IMR-90 (cell line): Measurements from ENCODE around the gene SRPRA. TPM values are rescaled to one million over a fixed set of nuclear protein-coding genes. Genes with fewer than 3 reads are reported as not detected.
"Not testable (repeated sequence)": the region's sequence is repeated elsewhere in the genome, so short reads cannot be mapped to it uniquely, and the experiment has no call there.

ENCODE experiments used
- ATAC-seq: fragments of 200-7000 bp; cut with Tn5 transposase; 2 replicates; pipeline ENCODE4 v1.9.1; 2020; ENCODE audit warnings: low read depth, mild to moderate bottlenecking, moderate library complexity
- BruUV-seq: library from RNA; stranded (reverse); fragments of 400-500 nt; replicated peaks from 2 replicates; lab custom pipeline; 2021; lab: Mats Ljungman, UMichigan
- CTCF ChIA-PET: fragments of 300-600 bp; formaldehyde crosslinking; extraction: SDS; loops from one replicate; lab custom pipeline; 2021; ENCODE audit warnings: antibody characterized with exemption; lab: Yijun Ruan, JAX
- POLR2A ChIA-PET: fragments of 300-600 bp; sonication (Branson Sonifier 250); formaldehyde crosslinking; loops from one replicate; lab custom pipeline; 2022; ENCODE audit warnings: antibody characterized with exemption; ENCODE audit not compliant: unreplicated experiment; lab: Charles Lee
- DNase-seq: peaks from one replicate; pipeline ENCODE4 v3.0.0; 2013
- H2AFZ ChIP-seq: replicated peaks from 2 replicates; pipeline ENCODE3; 2013; ENCODE audit warnings: low read length, mild to moderate bottlenecking; ENCODE audit not compliant: poor library complexity
- H2AK5ac ChIP-seq: 2 replicates; pipeline ENCODE4 v1.6.1; 2013; ENCODE audit warnings: low read depth, low read length, inconsistent platforms
- H2AK9ac ChIP-seq: replicated peaks from 2 replicates; pipeline ENCODE3; 2013; ENCODE audit warnings: mild to moderate bottlenecking, low read depth, low read length, moderate library complexity; ENCODE audit not compliant: poor library complexity
- H2BK120ac ChIP-seq: 2 replicates; pipeline ENCODE4 v1.6.1; 2013; ENCODE audit warnings: low read depth, low read length, inconsistent platforms
- H2BK15ac ChIP-seq: 3 replicates; pipeline ENCODE4 v1.6.1; 2013; ENCODE audit warnings: low read depth, low read length, inconsistent platforms
- H2BK20ac ChIP-seq: 2 replicates; pipeline ENCODE4 v1.6.1; 2013; ENCODE audit warnings: low read depth, mild to moderate bottlenecking, inconsistent platforms, low read length, moderate library complexity
- H2BK5ac ChIP-seq: 2 replicates; pipeline ENCODE4 v1.6.1; 2013; ENCODE audit warnings: mild to moderate bottlenecking, low read depth, low read length, inconsistent platforms; ENCODE audit not compliant: poor library complexity, severe bottlenecking
- H3K14ac ChIP-seq: replicated peaks from 2 replicates; pipeline ENCODE4 v1.6.1; 2013; ENCODE audit warnings: low read depth, low read length, inconsistent platforms
- H3K18ac ChIP-seq: 2 replicates; pipeline ENCODE4 v1.6.1; 2013; ENCODE audit warnings: low read depth, low read length, control low read depth
- H3K23ac ChIP-seq: 2 replicates; pipeline ENCODE4 v1.6.1; 2013; ENCODE audit warnings: low read depth, low read length, inconsistent platforms
- H3K27ac ChIP-seq: 2 replicates; pipeline ENCODE4 v1.5.1; 2013; ENCODE audit warnings: mild to moderate bottlenecking, control low read depth, low read length; ENCODE audit not compliant: insufficient read depth
- H3K27me3 ChIP-seq: 2 replicates; pipeline ENCODE4 v1.6.1; 2013; ENCODE audit warnings: low read length; ENCODE audit not compliant: control insufficient read depth, insufficient read depth
- H3K36me3 ChIP-seq: 2 replicates; pipeline ENCODE4 v1.6.1; 2013; ENCODE audit warnings: low read length, mixed read lengths; ENCODE audit not compliant: control insufficient read depth, insufficient read depth
- H3K4ac ChIP-seq: 2 replicates; pipeline ENCODE4 v1.6.1; 2013; ENCODE audit warnings: low read depth, low read length, inconsistent platforms
- H3K4me1 ChIP-seq: 2 replicates; pipeline ENCODE4 v1.6.1; 2013; ENCODE audit warnings: low read length, mixed read lengths; ENCODE audit not compliant: control insufficient read depth, insufficient read depth
- H3K4me2 ChIP-seq: 2 replicates; pipeline ENCODE4 v1.6.1; 2013; ENCODE audit warnings: low read depth, mild to moderate bottlenecking, control low read depth, low read length, moderate library complexity
- H3K4me3 ChIP-seq: 2 replicates; pipeline ENCODE4 v1.5.1; 2013; ENCODE audit warnings: low read depth, mild to moderate bottlenecking, control low read depth, low read length, moderate library complexity; ENCODE audit not compliant: insufficient read depth
- H3K56ac ChIP-seq: 2 replicates; pipeline ENCODE4 v1.6.1; 2013; ENCODE audit warnings: low read length, inconsistent platforms; ENCODE audit not compliant: insufficient read depth; ENCODE audit errors: extremely low read depth
- H3K79me1 ChIP-seq, 2 experiments: 2 replicates each; pipeline ENCODE4 v1.6.1; 2013; ENCODE audit warnings: low read length in 2 of 2, inconsistent platforms in 1 of 2, low read depth in 1 of 2
- H3K9ac ChIP-seq: 2 replicates; pipeline ENCODE4 v1.6.1; 2013; ENCODE audit warnings: low read depth, low read length, control low read depth
- H3K9me1 ChIP-seq: 2 replicates; pipeline ENCODE4 v1.6.1; 2013; ENCODE audit warnings: low read length, inconsistent platforms; ENCODE audit not compliant: insufficient read depth
- H3K9me3 ChIP-seq: 2 replicates; pipeline ENCODE4 v1.6.1; 2013; ENCODE audit warnings: low read length; ENCODE audit not compliant: control insufficient read depth, insufficient read depth
- H4K20me1 ChIP-seq: 2 replicates; pipeline ENCODE4 v1.6.1; 2013; ENCODE audit warnings: low read length, inconsistent platforms; ENCODE audit not compliant: insufficient read depth
- H4K5ac ChIP-seq: 2 replicates; pipeline ENCODE4 v1.6.1; 2013; ENCODE audit warnings: mild to moderate bottlenecking, low read depth, low read length, control low read depth
- H4K8ac ChIP-seq, 2 experiments: 2 replicates each; pipeline ENCODE4 v1.6.1; 2013; ENCODE audit warnings: low read depth in 2 of 2, low read length in 2 of 2, control low read depth in 1 of 2, inconsistent platforms in 1 of 2
- H4K91ac ChIP-seq: 2 replicates; pipeline ENCODE4 v1.6.1; 2013; ENCODE audit warnings: low read depth, low read length, inconsistent platforms; ENCODE audit not compliant: insufficient read depth
- WGBS, 2 experiments: methylation state at CpG; one replicate each; pipeline versions ENCODE4 v1.1.5 to v1.1.7; 2013; ENCODE audit warnings: missing lambda C conversion rate in 2 of 2; ENCODE audit not compliant: insufficient read length in 1 of 2; ENCODE audit errors: extremely low coverage in 2 of 2; 5-methylcytosine and 5-hydroxymethylcytosine counted together
- dilution Hi-C: fragments of 300-500 bp; cut with HindIII; formaldehyde crosslinking; loops from one replicate; pipeline ENCODE4 v1.14.3; 2018; ENCODE audit warnings: low sequenced_read_pairs; ENCODE audit not compliant: unreplicated experiment
- in situ Hi-C: fragments of 300-500 bp; cut with MboI; formaldehyde crosslinking; loops from 3 replicates; pipeline ENCODE4 v1.14.3; 2019; ENCODE audit warnings: low sequenced_read_pairs, inconsistent platforms, mixed read lengths
- intact Hi-C: fragments of 100-400 bp; cut with micrococcal nuclease; formaldehyde crosslinking; loops from 2 replicates; pipeline ENCODE4 v1.10.0; 2022
- polyA plus RNA-seq, 3 experiments: library from polyadenylated mRNA; depleted of rRNA; stranded (reverse); fragments of >200 nt; gene quantifications; 2 replicates each; pipeline ENCODE4 v1.2.3, GENCODE V29; 2012; ENCODE audit warnings: low replicate concordance in 1 of 3
- total RNA-seq: library from RNA; depleted of rRNA; stranded (reverse); fragments of >200 nt; gene quantifications from 2 replicates; pipeline ENCODE4 v1.2.3, GENCODE V29; 2012

The SRPRA gene
- total and polyA plus RNA-seq, 2 of the 4 experiments (the other 2 are of a cell fraction), result 108 to 131 TPM

- in situ Hi-C loops, POLR2A ChIA-PET, H2AK5ac ChIP-seq, H3K4me1 ChIP-seq, H3K14ac ChIP-seq, H3K27me3 ChIP-seq, H3K4me2 ChIP-seq, ATAC-seq, H4K91ac ChIP-seq, H3K4ac ChIP-seq, H4K8ac ChIP-seq, H2BK15ac ChIP-seq, H3K27ac ChIP-seq, H3K4me3 ChIP-seq, H2BK120ac ChIP-seq, H2BK20ac ChIP-seq, CTCF ChIA-PET, dilution Hi-C loops, H4K5ac ChIP-seq, H3K18ac ChIP-seq, H3K56ac ChIP-seq, H2AFZ ChIP-seq, BruUV-seq, H3K9me3 ChIP-seq, H4K20me1 ChIP-seq, H2AK9ac ChIP-seq, H3K23ac ChIP-seq, H3K9ac ChIP-seq, H2BK5ac ChIP-seq, DNase-seq: not testable (repeated sequence)
- Histone ChIP-seq H3K36me3 (peaks cover 15% of the 10 kb centered on the region), H3K9me1 (peaks cover 14% of the 10 kb centered on the region), H3K79me1 (peaks cover 0 to 16% of the 10 kb centered on the region in 2 experiments; a peak in 3 of 4 replicates)
- intact Hi-C loops, result loop anchor here (5.0 kb wide), 1 partner anchor 43 kb away; the partner anchor contains the start of genes FAM118B and RPUSD4
- no CpG with 5 or more reads among the region's 5 CpGs for WGBS, 2 experiments
Measured at GRCh38 chr11:126255507-126255906, 13.2 kb downstream of the SRPRA start.
